H7 (cell line): Measurements from ENCODE around the gene ECHDC3. TPM values are rescaled to one million over a fixed set of nuclear protein-coding genes. Genes with fewer than 3 reads are reported as not detected.

ENCODE experiments used
- DNase-seq: peaks from one replicate; pipeline ENCODE4 v3.0.0; 2012
- H3K27me3 ChIP-seq: 2 replicates; pipeline ENCODE4 v1.6.0; 2011; ENCODE audit warnings: mild to moderate bottlenecking, low read length; ENCODE audit not compliant: control insufficient read depth, insufficient read depth
- H3K36me3 ChIP-seq: replicated peaks from 2 replicates; pipeline ENCODE4 v1.5.1; 2011; ENCODE audit warnings: low read length; ENCODE audit not compliant: control insufficient read depth, insufficient read depth
- H3K4me3 ChIP-seq: 2 replicates; pipeline ENCODE4 v1.5.1; 2011; ENCODE audit warnings: low read depth, mild to moderate bottlenecking, control low read depth, low read length, moderate library complexity; ENCODE audit not compliant: insufficient read depth
- total RNA-seq: library from RNA; depleted of rRNA; stranded (reverse); fragments of >200 nt; shearing (Covaris generic); gene quantifications from 2 replicates; pipeline ENCODE4 v1.2.3, GENCODE V29; 2014

The ECHDC3 gene
- total RNA-seq, 1 experiment from 2014 or later = 57.9 TPM

DNA sequence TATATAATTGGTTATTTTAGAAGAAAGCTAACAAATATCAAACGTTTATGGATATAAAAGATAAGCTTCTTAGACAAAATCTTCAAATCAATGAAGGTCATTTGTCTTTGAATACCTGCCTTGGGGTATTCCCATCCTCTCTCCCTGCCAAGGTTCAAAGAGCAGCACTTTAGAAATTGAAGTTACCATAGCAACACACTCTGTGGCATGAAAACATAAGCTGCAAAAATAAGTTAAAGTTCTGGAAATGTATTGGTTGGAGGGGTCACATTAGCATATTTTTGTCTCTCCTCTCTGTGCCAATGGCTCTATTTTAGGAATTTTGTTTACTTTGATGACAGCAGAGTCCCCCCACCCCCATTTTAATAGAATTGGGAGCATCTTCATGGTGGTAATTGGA, 12.0 kb downstream of the ECHDC3 start:
- H3K36me3 ChIP-seq = no peaks in the 10 kb centered on the region; the same call in 1 of the 2 replicates
- no peaks in the 10 kb centered on the region for H3K27me3 ChIP-seq
- no peak for DNase-seq
- no peak overlapping the region for H3K4me3 ChIP-seq

DNA sequence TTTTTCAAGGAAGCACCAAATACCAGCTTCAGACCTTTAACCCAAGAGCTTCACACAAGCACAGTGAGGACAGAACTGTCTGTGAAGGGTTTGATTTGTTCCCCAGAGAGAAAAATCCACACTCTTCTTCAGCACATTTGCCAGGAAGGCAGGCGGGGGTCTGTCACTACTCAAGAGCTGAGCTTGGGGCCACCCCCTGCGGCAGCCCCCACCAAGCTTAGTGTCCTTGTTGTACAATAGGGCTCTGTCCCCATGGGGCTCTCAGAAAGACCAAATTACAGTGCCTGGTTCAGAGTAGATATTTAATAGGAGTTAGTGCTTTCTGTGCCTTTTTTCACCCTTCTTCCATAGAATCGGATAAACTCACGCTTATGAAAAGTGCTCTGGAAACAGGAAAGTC, 12.4 kb downstream of the ECHDC3 start:
- H3K36me3 ChIP-seq = no peaks in the 10 kb centered on the region; the same call in 1 of the 2 replicates
- DNase-seq = no peak
- no peaks in the 10 kb centered on the region for H3K27me3 ChIP-seq
- no peak overlapping the region for H3K4me3 ChIP-seq

DNA sequence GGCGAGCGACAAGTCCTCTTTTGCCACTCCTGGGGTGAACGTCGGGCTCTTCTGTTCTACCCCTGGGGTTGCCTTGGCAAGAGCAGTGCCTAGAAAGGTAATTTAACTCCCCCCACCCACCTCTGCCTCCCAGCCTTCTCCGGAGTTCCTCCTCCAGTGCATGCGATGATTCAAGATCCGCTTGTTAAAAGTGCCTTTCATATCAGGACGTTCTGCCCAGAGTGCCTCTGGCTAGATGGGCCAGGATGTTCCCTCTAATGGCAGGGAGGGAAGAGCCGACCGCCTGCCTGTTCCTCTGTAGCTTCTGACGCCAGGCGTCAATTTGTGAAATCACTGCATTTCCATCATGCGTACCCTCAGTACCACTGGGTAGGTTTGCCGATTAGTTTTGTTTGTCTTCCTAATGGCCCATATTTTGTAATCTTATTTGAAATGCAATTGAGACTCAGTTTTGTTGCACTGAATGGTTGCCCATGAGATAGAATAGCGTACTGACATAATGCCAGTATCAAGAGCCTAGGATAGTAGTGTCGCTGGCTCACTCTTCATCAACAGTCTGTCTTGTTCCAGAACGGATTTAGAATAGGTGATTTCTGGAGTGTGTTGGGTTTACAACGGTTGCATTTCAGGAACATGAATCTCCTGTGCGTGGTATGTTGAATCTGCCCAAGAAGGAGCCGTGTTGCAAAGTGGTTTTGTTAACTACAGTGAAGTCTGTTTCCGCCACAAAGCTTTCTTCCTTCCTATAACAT, 13.5 kb downstream of the ECHDC3 start:
- Histone ChIP-seq H3K36me3 (no peaks in the 10 kb centered on the region; the same call in 1 of the 2 replicates), H3K27me3 (no peaks in the 10 kb centered on the region), H3K4me3 (no peak overlapping the region)
- DNase-seq = no peak

DNA sequence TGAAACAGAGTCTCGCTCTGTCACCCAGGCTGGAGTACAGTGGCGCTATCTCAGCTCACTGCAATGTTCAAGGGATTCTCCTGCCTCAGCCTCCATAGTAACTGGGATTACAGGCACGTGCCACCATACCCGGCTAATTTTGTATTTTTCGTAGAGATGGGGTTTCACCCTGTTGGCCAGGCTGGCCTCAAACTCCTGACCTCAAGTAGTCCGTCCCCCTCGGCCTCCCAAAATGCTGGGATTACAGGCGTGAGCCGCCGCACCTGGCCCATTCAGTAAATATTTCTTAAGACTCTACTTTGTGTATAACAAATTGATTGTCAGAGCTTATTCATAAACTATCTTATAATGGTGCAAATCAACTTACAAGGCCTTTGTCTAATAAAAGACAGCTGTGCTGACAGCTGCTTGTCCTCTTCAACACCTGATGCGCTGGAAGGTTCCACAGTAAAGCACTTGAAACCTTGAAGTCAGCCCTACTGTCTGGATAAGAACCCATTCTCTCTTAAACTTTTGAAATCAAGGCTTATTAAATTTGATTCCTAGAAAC, 14.7 kb downstream of the ECHDC3 start:
- no peak overlapping the region for H3K4me3 ChIP-seq
- H3K27me3 ChIP-seq = no peaks in the 10 kb centered on the region
- H3K36me3 ChIP-seq = no peaks in the 10 kb centered on the region; the same call in 1 of the 2 replicates
- DNase-seq = no peak

DNA sequence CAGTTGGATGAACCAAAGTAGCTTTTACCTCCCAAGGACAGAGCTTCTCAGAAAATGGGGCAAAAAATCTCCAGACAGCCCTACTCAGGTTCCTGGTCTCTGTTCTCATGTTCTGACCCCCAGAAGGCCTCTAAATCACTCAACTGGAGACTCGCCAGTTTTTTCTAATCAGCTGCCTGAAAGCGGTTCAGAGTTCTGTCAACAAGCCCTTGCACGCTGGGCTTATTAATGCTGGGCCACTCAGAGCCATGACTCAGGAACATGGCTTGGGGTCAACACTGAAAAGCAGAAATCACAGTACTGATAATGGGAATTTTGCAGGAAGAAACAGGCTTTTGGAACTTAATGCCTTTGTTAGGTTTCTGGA, 15.3 kb downstream of the ECHDC3 start:
- no peak overlapping the region for H3K4me3 ChIP-seq
- no peak for DNase-seq

DNA sequence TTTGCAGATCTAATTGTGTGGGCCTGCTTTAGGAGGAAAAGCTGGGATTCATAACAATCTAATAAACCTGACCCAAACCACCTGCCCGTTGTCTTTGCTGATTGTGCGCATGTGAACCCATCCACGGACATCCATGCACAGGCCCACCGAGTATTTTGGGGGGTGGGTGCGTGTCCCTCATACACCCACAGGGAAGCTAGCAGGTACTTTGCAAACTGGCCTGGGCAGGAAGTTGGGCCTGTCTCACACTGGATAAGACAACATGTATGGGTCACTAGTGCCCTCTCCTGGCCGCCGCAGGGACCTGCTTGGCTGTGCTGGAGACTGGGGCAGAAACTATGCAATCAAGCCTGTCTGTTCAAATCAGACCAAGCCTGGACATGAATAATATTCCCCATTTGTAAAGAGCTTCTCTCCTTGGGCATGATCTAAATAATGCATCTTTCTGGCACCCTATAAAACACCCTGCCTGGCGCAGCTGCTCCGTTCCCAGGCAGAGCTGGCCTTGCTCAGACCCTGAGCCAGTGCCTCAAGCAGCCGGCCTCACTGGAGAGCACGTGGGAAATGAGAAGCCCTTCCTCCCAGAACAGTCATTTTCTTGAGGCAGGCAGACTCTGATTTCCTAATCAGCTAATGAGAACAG, 15.8 kb downstream of the ECHDC3 start:
- Histone ChIP-seq H3K27me3 (no peaks in the 10 kb centered on the region), H3K36me3 (no peaks in the 10 kb centered on the region; the same call in 1 of the 2 replicates), H3K4me3 (no peak overlapping the region)
- DNase-seq = peak; percentile 90

More for the DNA sequence above, 15.3 kb downstream of the ECHDC3 start:
- no peaks in the 10 kb centered on the region; the same call in 1 of the 2 replicates for H3K36me3 ChIP-seq
- H3K27me3 ChIP-seq = no peaks in the 10 kb centered on the region

DNA sequence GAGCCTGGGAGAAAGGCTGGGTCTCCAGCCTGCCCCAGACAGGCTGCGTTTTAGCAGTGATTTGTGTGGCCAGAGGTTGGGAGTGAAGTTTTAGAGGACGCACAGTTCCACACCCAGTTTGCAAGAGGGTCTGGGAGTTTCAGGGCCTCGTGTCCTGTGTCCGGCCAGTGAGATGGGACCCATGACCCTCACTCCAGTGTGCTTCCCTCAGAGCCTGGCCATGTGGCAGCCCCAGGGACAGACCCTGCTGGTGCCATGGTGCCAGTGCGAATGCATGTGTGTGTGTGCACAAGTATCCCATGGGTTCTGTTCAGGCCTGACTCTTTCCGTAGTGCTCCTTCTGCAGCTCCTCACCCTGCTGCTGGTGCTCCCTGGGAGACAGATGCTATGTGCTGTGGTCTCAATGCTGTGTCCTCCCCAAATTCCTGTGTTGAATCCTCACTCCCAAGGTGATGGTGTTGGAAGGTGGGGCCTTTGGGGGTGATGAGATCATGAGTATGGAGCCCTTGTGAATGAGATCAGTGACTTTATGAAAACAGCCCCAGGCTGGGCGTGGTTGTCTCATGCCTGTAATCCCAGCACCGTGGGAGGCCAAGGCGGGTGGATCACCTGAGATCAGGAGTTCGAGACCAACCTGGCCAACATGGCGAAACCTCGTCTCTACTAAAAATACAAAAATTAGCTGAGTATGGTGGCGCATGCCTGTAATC, 16.5 kb downstream of the ECHDC3 start:
- no peak for DNase-seq
- no peaks in the 10 kb centered on the region for H3K27me3 ChIP-seq
- no peak overlapping the region for H3K4me3 ChIP-seq
- no peaks in the 10 kb centered on the region; the same call in 1 of the 2 replicates for H3K36me3 ChIP-seq

DNA sequence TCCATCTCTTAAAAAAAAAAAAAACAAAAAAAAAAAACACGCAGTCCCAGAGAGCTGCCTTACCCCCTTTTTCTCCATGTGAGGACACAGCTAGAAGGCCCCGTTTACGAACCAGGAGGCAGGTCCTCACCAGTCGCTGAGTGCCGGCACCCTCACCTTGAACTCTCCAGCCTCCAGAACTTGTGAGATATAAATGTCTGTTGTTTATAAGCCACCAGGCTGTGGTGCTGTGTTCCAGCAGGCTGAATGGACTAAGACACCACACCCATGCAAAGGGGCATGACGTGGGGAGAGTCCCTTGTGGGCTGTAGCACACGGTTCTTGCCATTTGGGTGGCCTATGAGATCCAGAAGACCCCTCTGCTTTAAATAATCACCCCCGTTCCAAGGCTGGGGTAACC, 17.2 kb downstream of the ECHDC3 start:
- H3K27me3 ChIP-seq = no peaks in the 10 kb centered on the region
- DNase-seq = no peak
- H3K4me3 ChIP-seq = no peak overlapping the region
- no peaks in the 10 kb centered on the region; the same call in 1 of the 2 replicates for H3K36me3 ChIP-seq

DNA sequence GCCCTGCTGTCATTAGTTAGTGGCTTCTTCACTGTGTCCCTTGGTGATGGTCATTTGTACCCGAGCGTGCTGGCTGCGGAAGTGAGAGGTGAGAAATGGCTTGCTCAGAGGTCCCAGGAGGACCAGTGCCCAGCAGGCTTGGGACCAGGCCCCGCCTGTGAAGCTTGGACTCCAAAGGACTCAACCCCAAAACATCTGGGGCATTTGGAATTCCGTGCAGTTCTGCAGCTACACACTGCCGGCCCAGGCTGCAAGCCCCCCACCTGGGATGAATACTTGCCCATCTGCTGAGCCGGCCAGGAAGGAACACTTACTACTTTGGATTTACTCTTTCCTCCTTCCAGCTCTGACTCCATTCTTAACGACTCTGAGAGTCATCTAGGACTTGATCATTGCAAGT, 18.0 kb downstream of the ECHDC3 start:
- Histone ChIP-seq H3K27me3 (no peaks in the 10 kb centered on the region), H3K36me3 (no peaks in the 10 kb centered on the region; the same call in 1 of the 2 replicates), H3K4me3 (no peak overlapping the region)
- no peak for DNase-seq

DNA sequence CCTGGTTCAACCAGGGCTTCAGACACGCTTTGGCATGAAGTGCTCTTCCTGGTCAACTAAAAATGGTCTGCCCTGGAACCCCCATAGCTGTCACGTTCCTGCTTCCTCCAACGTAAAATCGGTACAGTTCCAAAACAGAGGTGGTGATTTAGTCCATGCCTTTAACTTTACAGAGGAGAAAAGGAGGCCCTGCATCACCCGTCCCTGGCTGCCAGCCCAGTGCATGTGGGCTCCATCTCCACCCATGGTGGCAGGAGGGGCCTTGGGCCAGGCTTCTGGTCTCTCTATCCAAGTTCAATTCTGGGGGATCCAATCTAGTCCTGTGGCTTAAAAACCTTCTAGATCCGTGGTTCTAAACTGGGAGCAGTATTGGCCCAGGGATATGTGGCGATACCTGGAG, 18.7 kb downstream of the ECHDC3 start:
- no peak for DNase-seq
- H3K4me3 ChIP-seq = no peak overlapping the region
- no peaks in the 10 kb centered on the region for H3K27me3 ChIP-seq
- H3K36me3 ChIP-seq = no peaks in the 10 kb centered on the region; the same call in 1 of the 2 replicates

DNA sequence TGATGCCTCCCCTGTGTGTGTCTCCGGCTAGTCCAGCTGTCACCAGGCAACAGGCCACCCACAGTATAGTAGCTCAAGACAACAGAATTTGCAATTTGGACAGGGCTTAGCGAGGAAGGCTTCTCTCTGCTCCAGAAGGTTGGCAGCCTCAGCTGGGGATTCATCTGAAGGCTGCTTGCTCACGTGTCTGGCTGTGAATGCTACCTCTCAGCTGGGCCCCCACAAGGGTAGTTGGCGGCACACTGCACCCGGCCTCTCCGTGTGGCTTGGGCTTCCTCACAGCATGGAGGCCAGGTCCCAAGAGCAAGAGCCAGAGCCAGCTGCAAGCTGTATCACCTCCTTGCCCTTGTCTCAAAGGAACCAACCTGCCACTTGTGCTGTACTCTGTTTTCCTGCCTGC, 19.2 kb downstream of the ECHDC3 start:
- H3K36me3 ChIP-seq = no peaks in the 10 kb centered on the region; the same call in 1 of the 2 replicates
- H3K27me3 ChIP-seq = no peaks in the 10 kb centered on the region
- DNase-seq = no peak
- no peak overlapping the region for H3K4me3 ChIP-seq

DNA sequence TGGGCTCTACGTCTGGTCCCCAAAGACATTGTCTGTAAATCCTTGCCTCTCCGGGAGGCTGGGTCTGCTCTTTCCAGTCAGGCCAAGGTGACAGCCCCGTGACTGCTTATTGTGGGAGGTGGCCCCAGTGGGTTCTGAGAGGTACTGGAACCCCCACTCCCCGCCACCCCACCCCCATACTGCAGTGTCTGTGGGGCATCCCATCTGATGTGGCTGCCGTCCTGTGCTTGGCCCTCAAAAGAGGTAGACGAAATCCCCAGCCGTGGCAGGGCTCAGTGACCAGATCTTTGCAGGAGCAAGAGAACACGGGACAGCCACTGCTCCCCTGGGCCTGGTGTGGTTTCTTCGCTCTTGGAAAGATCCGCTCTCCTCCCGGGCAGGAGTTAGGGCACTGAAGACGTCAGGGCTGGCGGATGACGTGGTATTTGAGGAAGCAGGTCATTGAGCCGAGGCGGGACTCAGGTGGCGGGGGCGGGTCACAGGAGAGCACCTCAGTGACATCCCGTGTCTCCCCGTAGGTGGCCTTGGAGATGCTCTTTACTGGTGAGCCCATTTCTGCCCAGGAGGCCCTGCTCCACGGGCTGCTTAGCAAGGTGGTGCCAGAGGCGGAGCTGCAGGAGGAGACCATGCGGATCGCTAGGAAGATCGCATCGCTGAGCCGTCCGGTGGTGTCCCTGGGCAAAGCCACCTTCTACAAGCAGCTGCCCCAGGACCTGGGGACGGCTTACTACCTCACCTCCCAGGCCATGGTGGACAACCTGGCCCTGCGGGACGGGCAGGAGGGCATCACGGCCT, 20.7 kb downstream of the ECHDC3 start:
- DNase-seq = no peak
- H3K36me3 ChIP-seq = no peaks in the 10 kb centered on the region; the same call in 1 of the 2 replicates
- no peaks in the 10 kb centered on the region for H3K27me3 ChIP-seq
- H3K4me3 ChIP-seq = no peak overlapping the region

DNA sequence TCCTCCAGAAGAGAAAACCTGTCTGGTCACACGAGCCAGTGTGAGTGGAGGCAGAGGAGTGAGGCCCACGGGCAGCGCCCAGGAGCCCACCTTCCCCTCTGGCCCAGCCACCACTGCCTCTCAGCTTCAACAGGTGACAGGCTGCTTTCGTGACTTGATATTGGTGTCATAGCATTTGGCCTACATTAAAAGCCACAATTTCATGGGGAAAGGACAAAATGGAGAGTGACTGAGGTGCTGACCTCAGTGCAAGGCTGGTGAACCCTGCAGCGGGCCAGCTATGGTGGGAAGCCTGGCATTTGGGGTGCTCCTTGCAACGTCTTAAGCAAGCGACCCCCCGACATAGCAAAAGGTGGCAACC, 21.3 kb downstream of the ECHDC3 start:
- no peak for DNase-seq
- Histone ChIP-seq H3K27me3 (no peaks in the 10 kb centered on the region), H3K4me3 (no peak overlapping the region)

DNA sequence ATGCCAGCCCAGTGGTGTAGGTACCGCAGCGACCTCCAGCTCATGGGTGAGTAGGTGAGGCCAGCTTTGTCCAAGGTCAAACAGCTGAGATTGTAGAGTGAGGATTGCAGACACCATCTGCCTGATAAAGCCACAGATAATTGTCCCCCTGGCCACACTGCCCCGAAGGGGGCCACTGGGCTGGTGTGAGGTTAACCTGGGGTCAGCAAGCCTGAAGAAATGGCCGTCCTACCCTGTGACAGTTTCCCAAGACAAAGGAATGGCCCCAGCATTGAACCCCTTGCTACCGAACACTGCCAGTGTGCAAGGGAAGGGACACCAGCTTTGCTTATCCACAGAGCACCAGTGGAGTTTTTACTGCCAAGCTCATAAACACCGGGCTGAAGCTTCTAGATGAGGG, 23.0 kb downstream of the ECHDC3 start:
- Histone ChIP-seq H3K4me3 (no peak overlapping the region), H3K36me3 (no peaks in the 10 kb centered on the region; the same call in 1 of the 2 replicates), H3K27me3 (no peaks in the 10 kb centered on the region)
- no peak for DNase-seq

More for the DNA sequence above, 21.3 kb downstream of the ECHDC3 start:
- no peaks in the 10 kb centered on the region; the same call in 1 of the 2 replicates for H3K36me3 ChIP-seq
